ENCODE measurements around the gene ECI1.

Gene ECI1

GRCh38 chr16:2191446-2191706 lies 60.0 kb downstream of the ECI1 start:
- no peak for DNase-seq

GRCh38 chr16:2190659-2191445 lies 60.5 kb downstream of the ECI1 start:
- DNase-seq, result no peak

DNA sequence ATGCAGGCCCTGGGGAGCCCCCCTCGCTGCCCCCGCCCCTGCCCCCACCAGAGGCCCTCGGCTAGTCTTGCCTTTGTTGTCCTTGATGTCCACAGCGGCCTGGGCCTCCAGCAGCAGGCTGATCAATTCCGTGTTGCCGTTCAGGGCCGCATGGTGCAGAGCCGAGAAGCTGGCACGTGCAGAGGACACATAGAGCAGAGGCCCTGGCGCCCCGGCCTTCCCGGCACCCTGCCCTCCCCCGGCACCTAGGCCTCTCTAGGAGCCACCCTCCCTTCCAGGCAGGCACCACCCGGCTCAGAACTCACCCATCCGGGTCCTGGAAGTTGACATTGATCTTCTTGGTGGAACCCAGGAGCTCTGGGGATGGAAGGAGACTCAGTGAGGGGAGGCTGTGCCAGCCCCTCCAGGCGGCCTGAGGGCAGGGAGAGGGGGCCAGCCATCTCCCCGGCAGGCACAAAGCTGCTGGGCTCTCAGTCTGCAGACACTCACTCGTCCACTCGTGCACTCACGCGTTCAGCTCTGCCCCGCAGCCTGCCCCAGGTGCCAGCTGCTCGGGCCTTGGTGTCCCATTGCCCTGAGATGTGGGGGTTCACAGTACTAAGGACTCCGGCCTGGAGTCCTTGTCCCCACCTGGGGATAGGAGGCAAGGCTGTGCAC lies 61.3 kb downstream of the ECI1 start:
- no peak for DNase-seq
